Nephron (organoid): ENCODE data around the gene AP4S1.
"Not testable (repeated sequence)": the region's sequence is repeated elsewhere in the genome, so short reads cannot be mapped to it uniquely, and the experiment has no call there.

ENCODE experiments used
- H3K27ac Mint-ChIP-seq, 3 experiments: 2 replicates each; pipeline ENCODE4 v1.8.0; 2020; ENCODE audit warnings: mixed read lengths in 3 of 3, mild to moderate bottlenecking in 2 of 3, moderate library complexity in 1 of 3
- H3K27me3 Mint-ChIP-seq: 2 replicates; pipeline ENCODE4 v1.8.0; 2021; ENCODE audit warnings: low read depth, mild to moderate bottlenecking, moderate library complexity, mixed read lengths
- H3K36me3 Mint-ChIP-seq: 2 replicates; pipeline ENCODE4 v1.8.0; 2020; ENCODE audit warnings: low read depth, mixed read lengths
- H3K4me1 Mint-ChIP-seq: 2 replicates; pipeline ENCODE4 v1.8.0; 2020; ENCODE audit warnings: mixed read lengths
- H3K4me3 Mint-ChIP-seq, 3 experiments: 2 replicates each; pipeline ENCODE4 v1.8.0; 2020; ENCODE audit warnings: mild to moderate bottlenecking in 3 of 3, mixed read lengths in 3 of 3, moderate library complexity in 2 of 3
- H3K9me3 Mint-ChIP-seq: 2 replicates; pipeline ENCODE4 v1.8.0; 2020; ENCODE audit warnings: mixed read lengths
- TF ChIP-seq, protein P1 (sequence below), 3 experiments: fragments of 200-600 bp; sonication (generic); IDR thresholded peaks; one replicate each; pipeline ENCODE4 v1.5.0; 2021; ENCODE audit warnings: antibody characterized with exemption in 3 of 3; ENCODE audit not compliant: unreplicated experiment in 3 of 3

AP4S1 gene

GRCh38 chr14:31084385-31084784 lies 58.9 kb downstream of the AP4S1 start:
- Mint-ChIP-seq H3K27me3 (no peaks in the 10 kb centered on the region), H3K4me1 (peaks cover 8% of the 10 kb centered on the region), H3K27ac (no peak overlapping the region), H3K9me3 (no peaks in the 10 kb centered on the region), H3K36me3 (peaks cover 3% of the 10 kb centered on the region), H3K4me3 (no peak overlapping the region)
- TF ChIP-seq, protein P1, sequence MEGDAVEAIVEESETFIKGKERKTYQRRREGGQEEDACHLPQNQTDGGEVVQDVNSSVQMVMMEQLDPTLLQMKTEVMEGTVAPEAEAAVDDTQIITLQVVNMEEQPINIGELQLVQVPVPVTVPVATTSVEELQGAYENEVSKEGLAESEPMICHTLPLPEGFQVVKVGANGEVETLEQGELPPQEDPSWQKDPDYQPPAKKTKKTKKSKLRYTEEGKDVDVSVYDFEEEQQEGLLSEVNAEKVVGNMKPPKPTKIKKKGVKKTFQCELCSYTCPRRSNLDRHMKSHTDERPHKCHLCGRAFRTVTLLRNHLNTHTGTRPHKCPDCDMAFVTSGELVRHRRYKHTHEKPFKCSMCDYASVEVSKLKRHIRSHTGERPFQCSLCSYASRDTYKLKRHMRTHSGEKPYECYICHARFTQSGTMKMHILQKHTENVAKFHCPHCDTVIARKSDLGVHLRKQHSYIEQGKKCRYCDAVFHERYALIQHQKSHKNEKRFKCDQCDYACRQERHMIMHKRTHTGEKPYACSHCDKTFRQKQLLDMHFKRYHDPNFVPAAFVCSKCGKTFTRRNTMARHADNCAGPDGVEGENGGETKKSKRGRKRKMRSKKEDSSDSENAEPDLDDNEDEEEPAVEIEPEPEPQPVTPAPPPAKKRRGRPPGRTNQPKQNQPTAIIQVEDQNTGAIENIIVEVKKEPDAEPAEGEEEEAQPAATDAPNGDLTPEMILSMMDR (IDR thresholded peaks at IDR 0.05; ENCODE audit: unreplicated experiment in 3 of 3), result no peak

DNA sequence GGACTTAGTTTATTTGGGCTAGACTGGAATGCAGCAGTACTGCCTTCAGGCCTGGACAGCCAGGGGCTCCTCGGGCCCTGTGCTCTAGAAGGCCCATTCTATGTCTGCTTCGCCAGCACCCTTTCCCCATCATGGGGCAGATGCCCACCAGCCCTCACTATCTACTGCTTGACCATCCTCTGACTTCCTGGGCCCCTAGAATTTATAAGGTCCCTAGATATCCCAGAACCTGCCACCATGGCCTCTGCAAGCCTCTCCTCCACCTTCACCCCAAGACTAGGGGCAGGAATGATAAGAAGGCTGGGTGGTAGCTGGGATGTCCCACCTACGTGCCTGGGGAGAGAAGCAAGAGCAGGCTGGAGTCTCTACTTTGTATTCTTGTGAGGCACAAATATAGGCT lies 59.6 kb downstream of the AP4S1 start:
- H3K36me3 Mint-ChIP-seq, result peaks cover 3% of the 10 kb centered on the region
- TF ChIP-seq, protein P1 (IDR thresholded peaks at IDR 0.05; ENCODE audit: unreplicated experiment in 3 of 3), result no peak
- no peak overlapping the region for H3K4me3 Mint-ChIP-seq
- H3K9me3 Mint-ChIP-seq, result no peaks in the 10 kb centered on the region
- peaks cover 6% of the 10 kb centered on the region for H3K4me1 Mint-ChIP-seq
- H3K27me3 Mint-ChIP-seq, result no peaks in the 10 kb centered on the region
- H3K27ac Mint-ChIP-seq, result no peak overlapping the region

- H3K27ac Mint-ChIP-seq, H3K4me3 Mint-ChIP-seq, H3K27me3 Mint-ChIP-seq, H3K9me3 Mint-ChIP-seq, H3K36me3 Mint-ChIP-seq: not testable (repeated sequence)
- peaks cover 12% of the 10 kb centered on the region for H3K4me1 Mint-ChIP-seq
These were observed 61.0 kb downstream of the AP4S1 start for GRCh38 chr14:31086466-31086865.

- H3K36me3 Mint-ChIP-seq, result peaks cover 2% of the 10 kb centered on the region
- H3K9me3 Mint-ChIP-seq, result no peaks in the 10 kb centered on the region
- peaks cover 19% of the 10 kb centered on the region for H3K4me1 Mint-ChIP-seq
These were observed 65.7 kb downstream of the AP4S1 start for GRCh38 chr14:31090883-31091764.

GRCh38 chr14:31092160-31092708 lies 66.8 kb downstream of the AP4S1 start:
- peaks cover 19% of the 10 kb centered on the region for H3K4me1 Mint-ChIP-seq
- H3K27me3 Mint-ChIP-seq, result no peaks in the 10 kb centered on the region
- no peak overlapping the region for H3K4me3 Mint-ChIP-seq
- H3K27ac Mint-ChIP-seq, result no peak overlapping the region
- H3K9me3 Mint-ChIP-seq, result no peaks in the 10 kb centered on the region
- H3K36me3 Mint-ChIP-seq, result peaks cover 9% of the 10 kb centered on the region
- TF ChIP-seq, protein P1 (IDR thresholded peaks at IDR 0.05; ENCODE audit: unreplicated experiment in 3 of 3), result no peak

More at GRCh38 chr14:31090883-31091764, 65.7 kb downstream of the AP4S1 start:
- H3K27me3 Mint-ChIP-seq, result no peaks in the 10 kb centered on the region
- H3K27ac Mint-ChIP-seq, result peak overlapping the region in 2 of 3 experiments; percentile 16 to 60
- H3K4me3 Mint-ChIP-seq, result no peak overlapping the region
- TF ChIP-seq, protein P1 (IDR thresholded peaks at IDR 0.05; ENCODE audit: unreplicated experiment in 3 of 3), result no peak

DNA sequence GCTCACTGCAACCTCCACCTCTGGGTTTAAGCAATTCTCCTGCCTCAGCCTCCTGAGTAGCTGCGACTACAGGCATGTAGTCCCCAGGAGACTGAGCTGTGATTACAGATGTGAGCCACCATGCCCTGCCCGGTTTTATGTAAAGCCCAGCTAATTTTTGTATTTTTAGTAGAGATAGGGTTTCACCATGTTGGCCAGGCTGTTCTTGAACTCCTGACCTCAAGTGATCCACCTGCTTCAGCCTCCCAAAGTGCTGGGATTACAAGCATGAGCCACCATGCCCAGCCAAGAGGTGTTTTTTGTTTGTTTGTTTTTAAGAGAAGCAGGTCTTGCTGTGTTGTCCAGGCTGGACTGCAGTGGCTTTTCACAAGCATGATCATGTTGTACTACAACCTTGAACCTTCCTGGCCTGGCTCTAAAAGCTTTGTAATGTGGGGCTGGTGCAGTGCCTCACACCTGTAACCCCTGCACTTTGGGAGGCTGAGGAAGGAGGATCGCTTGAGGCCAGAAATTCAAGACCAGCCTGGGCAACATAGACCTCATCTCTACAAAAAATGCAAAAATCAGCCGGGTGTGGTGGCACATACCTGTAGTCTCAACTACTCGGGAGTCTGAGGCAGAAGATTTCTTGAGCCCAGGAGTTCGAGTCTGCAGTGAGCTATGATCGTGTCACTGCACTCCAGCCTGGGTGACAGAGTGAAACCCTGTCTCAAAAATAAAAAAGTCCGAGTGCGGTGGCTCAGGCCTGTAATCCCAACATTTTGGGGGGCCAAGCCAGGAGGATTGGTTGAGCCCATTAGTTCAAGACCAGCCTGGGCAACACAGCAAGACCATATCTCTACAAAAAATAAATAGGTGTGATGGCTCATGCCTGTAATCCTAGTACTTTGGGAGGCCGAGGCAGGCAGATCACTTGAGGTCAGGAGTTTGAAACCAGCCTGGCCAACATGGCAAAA lies 68.7 kb downstream of the AP4S1 start:
- H3K27ac Mint-ChIP-seq, H3K27me3 Mint-ChIP-seq, H3K9me3 Mint-ChIP-seq, H3K4me3 Mint-ChIP-seq: not testable (repeated sequence)
- Mint-ChIP-seq H3K36me3 (peaks cover 21% of the 10 kb centered on the region), H3K4me1 (peaks cover 19% of the 10 kb centered on the region)

GRCh38 chr14:31095817-31096216 lies 70.4 kb downstream of the AP4S1 start:
- H3K4me3 Mint-ChIP-seq, H3K27ac Mint-ChIP-seq, H3K9me3 Mint-ChIP-seq, H3K27me3 Mint-ChIP-seq: not testable (repeated sequence)
- peaks cover 36% of the 10 kb centered on the region for H3K36me3 Mint-ChIP-seq
- peaks cover 13% of the 10 kb centered on the region for H3K4me1 Mint-ChIP-seq
